ENCODE measurements around the gene RPL12.

Gene RPL12

DNA sequence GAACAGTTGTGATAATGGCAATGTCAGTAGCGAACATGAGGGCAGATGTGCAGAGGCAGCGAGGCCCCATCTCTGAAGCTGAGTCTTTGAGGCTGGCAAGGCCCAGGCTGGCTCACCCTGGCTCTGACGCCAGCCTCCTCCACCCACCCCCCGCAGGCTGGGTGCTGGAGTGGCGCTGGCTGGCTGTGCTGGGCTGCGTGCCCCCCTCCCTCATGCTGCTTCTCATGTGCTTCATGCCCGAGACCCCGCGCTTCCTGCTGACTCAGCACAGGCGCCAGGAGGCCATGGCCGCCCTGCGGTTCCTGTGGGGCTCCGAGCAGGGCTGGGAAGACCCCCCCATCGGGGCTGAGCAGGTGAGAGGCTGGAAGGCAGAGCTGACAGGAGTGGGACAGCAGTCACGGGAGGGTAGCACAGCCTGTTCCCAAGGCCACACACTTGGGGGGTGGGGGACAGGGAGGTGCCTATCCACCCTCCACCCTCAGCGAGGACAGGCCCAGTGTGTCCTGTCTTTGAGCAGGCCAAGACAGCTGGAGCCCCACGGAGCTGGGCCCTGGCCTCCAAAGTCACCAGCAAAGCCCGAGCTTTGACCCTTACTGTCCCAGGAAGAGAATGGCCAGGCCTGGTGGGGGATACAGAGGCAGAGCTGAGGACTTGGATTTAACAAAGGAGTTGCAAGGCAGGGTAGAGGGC, 48.7 kb downstream of the RPL12 start:
- no peak for DNase-seq

DNA sequence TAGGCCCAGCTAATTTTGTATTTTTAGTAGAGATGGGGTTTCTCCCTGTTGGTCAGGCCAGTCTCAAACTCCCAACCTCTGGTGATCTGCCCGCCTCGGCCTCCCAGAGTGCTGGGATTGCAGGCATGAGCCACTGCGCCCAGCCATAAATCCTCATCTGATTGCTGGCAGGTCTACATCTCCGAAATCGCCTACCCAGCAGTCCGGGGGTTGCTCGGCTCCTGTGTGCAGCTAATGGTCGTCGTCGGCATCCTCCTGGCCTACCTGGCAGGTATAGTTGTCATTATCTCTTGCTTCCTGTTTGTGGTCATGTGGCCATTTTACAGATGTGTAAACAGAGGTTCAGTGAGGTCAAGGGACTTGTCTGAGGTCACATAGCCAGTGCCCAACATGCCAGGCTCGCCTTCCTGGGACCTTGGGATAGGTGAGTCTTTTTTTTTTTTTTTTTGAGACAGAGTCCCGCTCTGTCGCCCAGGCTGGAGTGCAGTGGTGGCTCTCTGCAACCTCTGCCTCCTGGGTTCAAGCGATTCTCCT, 51.4 kb downstream of the RPL12 start:
- DNase-seq, result no peak

DNA sequence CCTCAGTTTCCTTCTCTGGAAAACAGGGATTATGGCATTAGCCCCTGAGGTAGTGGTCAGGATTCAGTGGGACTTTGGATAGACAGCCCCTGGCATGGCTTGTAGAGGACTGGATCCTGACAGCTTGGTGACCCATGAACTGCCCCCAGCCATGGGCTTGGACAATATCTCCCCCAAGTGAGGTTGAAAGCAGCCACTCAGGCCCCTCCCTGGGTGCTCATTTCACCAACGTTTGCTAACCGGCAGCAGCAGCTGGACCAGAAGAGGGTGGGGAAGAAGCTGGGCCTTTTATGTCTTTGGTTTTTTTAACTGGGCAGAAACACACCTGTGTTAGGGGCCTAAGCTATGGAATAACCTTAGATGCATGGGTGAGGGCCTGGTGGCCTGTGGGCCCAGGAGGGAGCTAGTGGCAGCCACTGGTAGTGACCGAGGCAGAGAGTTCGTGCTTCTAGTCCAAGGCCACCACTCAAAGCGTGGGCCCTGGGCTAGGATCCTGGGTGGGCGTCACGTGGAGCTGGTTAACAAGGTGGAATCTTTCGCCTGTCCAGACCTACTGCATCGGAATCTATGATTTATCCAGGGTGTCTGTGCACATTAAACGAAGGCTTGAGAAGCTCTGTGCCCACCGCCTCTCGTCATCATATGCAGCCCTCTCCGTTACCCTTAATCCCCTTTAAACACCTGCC, 52.3 kb downstream of the RPL12 start:
- DNase-seq, result no peak

DNA sequence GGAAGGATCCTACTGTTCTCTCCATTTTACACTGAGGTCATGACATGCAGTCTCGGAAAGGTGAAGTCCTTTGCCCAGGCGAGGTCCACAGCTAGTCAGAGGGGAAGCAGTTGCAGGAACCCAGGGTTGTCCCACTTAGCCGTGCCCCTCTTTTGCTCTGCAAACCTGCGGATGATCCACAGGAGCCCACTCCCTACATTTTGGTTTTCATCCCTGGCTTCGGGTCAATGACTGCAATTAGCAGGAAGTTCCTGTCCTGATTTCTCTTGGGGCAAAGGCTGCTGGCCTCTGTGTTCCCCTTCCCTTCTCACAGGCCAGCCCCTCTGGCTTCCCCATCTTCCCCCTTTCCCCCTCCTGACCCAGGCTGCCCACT, 52.9 kb downstream of the RPL12 start:
- DNase-seq, result no peak
